Breast epithelium (tissue), 4 donors: ENCODE results near the gene GALNT2. TPM values are rescaled to one million over a fixed set of nuclear protein-coding genes. Genes with fewer than 3 reads are reported as not detected.
A peak's percentile ranks its signal among the peaks of the same experiment; 100 is the strongest.

ENCODE experiments used
- DNase-seq, 2 donors: peaks; one replicate each; pipeline ENCODE4 v3.0.0-alpha.2; 2019; ENCODE audit warnings: low spot score in 2 of 2
- H3K27ac ChIP-seq, 2 donors: fragments of 200-600 bp; sonication (generic) in 1 of 2; one replicate each; pipeline ENCODE4 v1.5.1; 2016 to 2019; ENCODE audit warnings: mild to moderate bottlenecking in 1 of 2
- H3K27me3 ChIP-seq, 2 donors: fragments of 200-600 bp; sonication (generic) in 1 of 2; one replicate each; pipeline versions ENCODE4 v1.5.1 to v1.6.0; 2017 to 2019; ENCODE audit warnings: control low read depth in 1 of 2, mild to moderate bottlenecking in 1 of 2
- H3K36me3 ChIP-seq: fragments of 200-600 bp; one replicate; pipeline ENCODE4 v1.5.1; 2019
- H3K4me1 ChIP-seq, 2 donors: fragments of 200-600 bp; sonication (generic); one replicate each; pipeline ENCODE4 v1.5.1; 2016 to 2019; ENCODE audit warnings: control low read depth in 1 of 2
- H3K4me3 ChIP-seq, 3 donors: fragments of 200-600 bp; sonication (generic); 1 replicate in 2 of 3; 2 replicates in 1 of 3; pipeline ENCODE4 v1.5.1; 2016 to 2019; ENCODE audit warnings: mild to moderate bottlenecking in 3 of 3, moderate library complexity in 2 of 3
- H3K9me3 ChIP-seq, 2 donors: fragments of 200-600 bp; sonication (generic) in 1 of 2; one replicate each; pipeline ENCODE4 v1.5.1; 2016 to 2019; ENCODE audit warnings: control low read depth in 1 of 2
- POLR2A ChIP-seq: fragments of 450-650 bp; IDR thresholded peaks from one replicate; pipeline ENCODE4 v1.6.1; 2016; ENCODE audit warnings: antibody characterized with exemption, mild to moderate bottlenecking, moderate library complexity
- POLR2AphosphoS5 ChIP-seq, 3 donors: sonication (generic); formaldehyde crosslinking; IDR thresholded peaks; one replicate each; pipeline ENCODE4 v1.6.1; 2017; ENCODE audit warnings: antibody characterized with exemption in 3 of 3
- intact Hi-C: fragments of 100-400 bp; cut with DNase I; formaldehyde crosslinking; loops from one replicate; pipeline ENCODE4 v1.15.1; 2023; ENCODE audit warnings: low total_unique reads
- total RNA-seq, 3 donors: library from RNA; depleted of rRNA; stranded (reverse); fragments of >200 nt; gene quantifications; one replicate each; pipeline ENCODE4 v1.1.0, GENCODE V29; 2016
- TF ChIP-seq, protein P1 (sequence below), 3 donors: fragments of 450-650 bp; IDR thresholded peaks; one replicate each; pipeline ENCODE4 v1.5.1; 2016 to 2017; ENCODE audit warnings: antibody characterized with exemption in 3 of 3, mild to moderate bottlenecking in 3 of 3, moderate library complexity in 3 of 3

GALNT2 gene
- total RNA-seq, 3 donors from 2014 or later = 27.4 to 53.0 (median 42.6) TPM

DNA sequence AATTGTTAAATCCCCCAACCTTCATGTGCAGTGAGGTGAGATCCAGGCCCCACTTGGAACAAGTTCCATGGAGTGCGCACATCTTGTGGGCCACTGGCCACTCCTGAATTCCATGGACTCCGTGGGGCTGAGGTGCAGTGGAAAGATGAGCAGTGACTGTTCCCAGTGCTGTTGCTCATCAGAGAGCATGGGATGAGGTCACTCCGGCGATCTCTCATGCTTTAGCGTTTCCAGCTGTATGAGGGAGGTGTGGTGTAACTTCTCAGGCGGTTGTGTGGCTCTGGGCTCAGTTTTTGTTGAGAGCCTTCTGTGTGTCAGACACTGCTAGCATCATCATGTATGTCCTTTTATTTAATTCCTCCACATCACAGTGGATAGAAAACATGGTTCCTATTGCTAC lies 96.2 kb downstream of the GALNT2 start:
- Histone ChIP-seq H3K36me3 (no peaks in the 10 kb centered on the region), H3K9me3 (no peaks in the 10 kb centered on the region), H3K4me1 (no peaks in the 10 kb centered on the region), H3K27me3 (no peaks in the 10 kb centered on the region), H3K4me3 (no peak overlapping the region), H3K27ac (no peak overlapping the region)
- TF ChIP-seq POLR2A (no peak), POLR2AphosphoS5 (IDR thresholded peaks at IDR 0.05) (peak in 1 of 3 donors; percentile 38)
- intact Hi-C loops = no loop called here
- DNase-seq = no peak

DNA sequence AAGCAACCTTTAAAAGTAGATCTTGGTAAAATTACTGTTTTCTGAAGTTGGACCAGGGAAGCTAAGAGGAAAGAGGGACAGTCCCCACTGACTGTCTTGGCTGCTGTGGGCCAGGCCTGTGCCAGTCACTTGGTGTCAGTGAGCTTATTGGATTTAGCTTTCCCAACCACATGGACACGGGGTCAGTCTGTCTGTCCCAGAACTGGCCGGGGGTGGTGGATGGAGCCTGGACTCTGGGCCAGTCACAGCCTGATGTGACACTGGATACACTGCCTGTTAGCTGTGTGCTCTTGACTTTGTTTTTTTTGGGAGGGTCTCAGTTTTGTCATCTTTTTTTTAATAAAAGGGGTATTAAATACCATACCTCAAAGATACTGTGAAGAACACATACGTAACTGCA lies 96.7 kb downstream of the GALNT2 start:
- intact Hi-C loops = no loop called here
- no peaks in the 10 kb centered on the region for H3K36me3 ChIP-seq
- no peak for TF ChIP-seq POLR2A
- TF ChIP-seq POLR2AphosphoS5 (IDR thresholded peaks at IDR 0.05) = no peak
- TF ChIP-seq, protein P1, sequence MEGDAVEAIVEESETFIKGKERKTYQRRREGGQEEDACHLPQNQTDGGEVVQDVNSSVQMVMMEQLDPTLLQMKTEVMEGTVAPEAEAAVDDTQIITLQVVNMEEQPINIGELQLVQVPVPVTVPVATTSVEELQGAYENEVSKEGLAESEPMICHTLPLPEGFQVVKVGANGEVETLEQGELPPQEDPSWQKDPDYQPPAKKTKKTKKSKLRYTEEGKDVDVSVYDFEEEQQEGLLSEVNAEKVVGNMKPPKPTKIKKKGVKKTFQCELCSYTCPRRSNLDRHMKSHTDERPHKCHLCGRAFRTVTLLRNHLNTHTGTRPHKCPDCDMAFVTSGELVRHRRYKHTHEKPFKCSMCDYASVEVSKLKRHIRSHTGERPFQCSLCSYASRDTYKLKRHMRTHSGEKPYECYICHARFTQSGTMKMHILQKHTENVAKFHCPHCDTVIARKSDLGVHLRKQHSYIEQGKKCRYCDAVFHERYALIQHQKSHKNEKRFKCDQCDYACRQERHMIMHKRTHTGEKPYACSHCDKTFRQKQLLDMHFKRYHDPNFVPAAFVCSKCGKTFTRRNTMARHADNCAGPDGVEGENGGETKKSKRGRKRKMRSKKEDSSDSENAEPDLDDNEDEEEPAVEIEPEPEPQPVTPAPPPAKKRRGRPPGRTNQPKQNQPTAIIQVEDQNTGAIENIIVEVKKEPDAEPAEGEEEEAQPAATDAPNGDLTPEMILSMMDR (IDR thresholded peaks at IDR 0.05) = no peak
- H3K27me3 ChIP-seq = no peaks in the 10 kb centered on the region
- H3K27ac ChIP-seq = peak overlapping the region in 1 of 2 donors; percentile 45
- no peak overlapping the region for H3K4me3 ChIP-seq
- no peaks in the 10 kb centered on the region for H3K9me3 ChIP-seq
- no peaks in the 10 kb centered on the region for H3K4me1 ChIP-seq
- DNase-seq = no peak

DNA sequence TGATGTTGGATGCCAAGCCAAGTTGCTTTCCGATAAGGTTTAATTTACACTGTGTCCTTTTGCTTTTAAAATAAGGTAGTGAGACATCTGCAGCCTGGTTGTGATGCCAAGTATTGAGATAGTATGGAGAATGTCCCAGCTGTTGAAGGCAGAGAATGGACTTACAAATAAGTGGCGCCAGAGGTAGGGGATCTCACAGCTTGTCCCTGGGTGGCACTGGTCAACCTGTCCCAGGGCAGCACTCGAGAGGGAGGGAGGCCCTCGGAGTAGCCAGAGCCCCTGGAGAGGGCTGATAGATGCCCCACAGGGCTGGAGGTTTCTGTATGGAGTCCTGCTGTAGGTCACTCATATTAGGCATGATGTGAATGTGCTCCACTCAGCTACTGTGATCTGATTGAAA lies 98.5 kb downstream of the GALNT2 start:
- intact Hi-C loops = no loop called here
- Histone ChIP-seq H3K27ac (no peak overlapping the region), H3K36me3 (no peaks in the 10 kb centered on the region), H3K4me3 (no peak overlapping the region), H3K4me1 (no peaks in the 10 kb centered on the region), H3K9me3 (no peaks in the 10 kb centered on the region), H3K27me3 (no peaks in the 10 kb centered on the region)
- no peak for TF ChIP-seq POLR2AphosphoS5 (IDR thresholded peaks at IDR 0.05)
- TF ChIP-seq, protein P1 (IDR thresholded peaks at IDR 0.05) = no peak
- no peak for TF ChIP-seq POLR2A
- DNase-seq = no peak

DNA sequence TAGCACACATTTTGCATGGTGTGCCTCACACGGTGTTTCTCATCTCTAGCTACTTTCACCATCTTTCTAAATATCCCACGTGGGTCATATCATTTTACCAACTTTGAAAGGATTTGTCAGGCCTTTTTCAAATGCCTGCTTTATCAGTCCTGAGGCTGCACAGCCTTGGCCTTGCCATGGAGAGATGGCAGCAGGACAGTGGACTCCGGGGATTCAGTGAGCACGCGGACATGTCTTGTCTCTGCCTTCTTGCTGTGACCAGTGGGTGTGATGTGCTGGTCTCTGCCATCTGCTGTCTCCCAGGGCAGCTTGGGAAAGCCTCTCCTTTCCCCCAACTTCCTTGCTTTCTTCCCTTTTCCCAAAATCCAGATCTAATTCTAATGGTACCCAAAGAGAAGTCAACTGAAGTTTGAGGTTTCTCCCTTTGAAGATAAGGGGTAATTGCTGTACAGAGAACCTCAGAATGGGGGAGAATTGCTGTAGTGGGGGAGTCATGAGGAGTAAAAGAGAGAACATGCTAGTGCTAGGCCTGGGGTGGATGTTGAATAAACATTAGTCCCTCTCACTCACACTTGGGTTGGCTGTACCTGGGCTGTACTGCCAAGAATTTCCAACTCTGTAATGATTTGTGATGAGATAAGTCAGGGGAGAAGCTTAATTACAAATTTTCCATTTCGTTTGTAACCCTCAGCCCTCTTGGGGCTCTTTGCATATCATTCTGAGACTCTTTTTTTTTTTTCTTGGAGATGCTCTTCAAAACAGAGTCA lies 99.5 kb downstream of the GALNT2 start:
- intact Hi-C loops = no loop called here
- TF ChIP-seq, protein P1 (IDR thresholded peaks at IDR 0.05) = no peak
- no peak for TF ChIP-seq POLR2A
- TF ChIP-seq POLR2AphosphoS5 (IDR thresholded peaks at IDR 0.05) = no peak

DNA sequence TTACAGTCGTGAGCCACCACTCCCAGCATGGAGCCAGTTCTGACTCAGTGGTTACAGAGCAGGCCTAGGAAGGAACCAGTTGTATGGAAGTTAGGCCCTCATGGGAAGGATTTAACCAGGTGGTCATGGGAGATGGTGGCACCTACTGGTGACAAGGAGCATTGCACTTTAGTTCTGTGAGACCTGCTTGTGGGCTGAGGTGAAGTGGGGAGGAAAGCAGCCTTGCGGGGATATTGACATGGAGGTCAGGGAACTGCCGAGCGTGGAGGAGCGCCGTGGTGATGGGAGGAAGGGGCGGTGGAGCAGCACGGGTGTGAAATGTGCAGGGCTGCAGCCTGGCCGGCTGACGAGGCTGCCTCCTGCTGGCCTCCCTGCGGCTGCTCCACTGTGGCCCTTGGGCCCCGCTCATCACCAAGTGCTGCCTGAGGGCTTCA lies 100.4 kb downstream of the GALNT2 start:
- H3K9me3 ChIP-seq = no peaks in the 10 kb centered on the region
- H3K4me1 ChIP-seq = no peaks in the 10 kb centered on the region
- TF ChIP-seq, protein P1 (IDR thresholded peaks at IDR 0.05) = peak; percentile 10 to 50 (median 43)
- TF ChIP-seq POLR2AphosphoS5 (IDR thresholded peaks at IDR 0.05) = no peak
- H3K4me3 ChIP-seq = no peak overlapping the region
- no peak overlapping the region for H3K27ac ChIP-seq
- no peaks in the 10 kb centered on the region for H3K27me3 ChIP-seq
- no peaks in the 10 kb centered on the region for H3K36me3 ChIP-seq
- intact Hi-C loops = no loop called here
- no peak for DNase-seq

More for the DNA sequence above, 99.5 kb downstream of the GALNT2 start:
- Histone ChIP-seq H3K27ac (no peak overlapping the region), H3K36me3 (no peaks in the 10 kb centered on the region), H3K4me3 (no peak overlapping the region), H3K27me3 (no peaks in the 10 kb centered on the region), H3K4me1 (no peaks in the 10 kb centered on the region), H3K9me3 (no peaks in the 10 kb centered on the region)
- DNase-seq = no peak
